GM18951 (cell line): ENCODE measurements around the gene STAB2.

ENCODE experiments used
- POLR2A ChIP-seq: IDR thresholded peaks from 4 replicates; pipeline ENCODE4 v1.6.1; 2011; ENCODE audit warnings: mild to moderate bottlenecking; ENCODE audit not compliant: insufficient read length, insufficient read depth; ENCODE audit errors: extremely low read depth
- in situ Hi-C: fragments of 300-500 bp; cut with MboI; formaldehyde crosslinking; loops from one replicate; pipeline ENCODE4 v1.12.0; 2022; ENCODE audit warnings: low sequenced_read_pairs, mixed read lengths, inconsistent platforms; ENCODE audit not compliant: unreplicated experiment

STAB2 gene

GRCh38 chr12:103757248-103757647 is 170.2 kb downstream of the STAB2 start:
- in situ Hi-C loops = no loop called here
- no peak for TF ChIP-seq POLR2A

DNA sequence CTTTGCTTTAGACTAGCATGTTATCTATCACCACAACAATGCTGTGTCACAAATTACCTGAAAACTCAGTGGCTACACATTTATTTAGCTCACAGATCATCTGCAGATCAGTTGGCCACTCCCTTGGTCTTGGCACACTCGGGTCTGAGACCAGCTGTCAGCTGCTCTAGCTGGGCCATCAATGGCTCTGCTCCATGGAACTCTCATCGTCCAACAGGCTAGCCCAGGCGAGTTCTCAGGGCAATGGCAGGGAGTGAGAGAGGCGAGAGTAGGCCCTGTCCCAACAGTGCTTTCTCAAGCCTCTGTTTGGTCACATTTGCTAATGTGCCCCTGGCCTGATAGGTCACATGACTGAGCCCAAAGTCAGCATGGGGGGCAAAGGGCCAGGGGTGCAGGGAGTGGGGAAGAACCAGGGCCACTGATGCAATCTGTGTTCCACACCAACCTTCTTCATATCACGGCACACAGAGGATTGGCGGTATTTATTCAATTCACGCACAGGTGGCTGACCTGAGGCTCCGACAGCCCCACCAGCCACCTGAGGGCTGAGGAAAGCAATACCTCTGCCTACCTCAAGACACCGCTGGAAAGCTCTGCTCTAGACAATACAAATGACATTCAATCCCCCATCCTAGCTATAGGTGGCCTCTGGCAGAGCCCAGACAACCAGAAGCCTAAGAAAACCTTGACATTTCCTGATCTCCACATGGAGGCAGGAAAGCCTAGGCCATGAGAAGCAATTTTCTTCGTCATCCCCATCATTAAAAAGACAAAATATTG is 171.4 kb downstream of the STAB2 start:
- in situ Hi-C loops = no loop called here
- TF ChIP-seq POLR2A = no peak

GRCh38 chr12:103762473-103762872 is 175.4 kb downstream of the STAB2 start:
- no peak for TF ChIP-seq POLR2A
- in situ Hi-C loops = no loop called here

- no peak for TF ChIP-seq POLR2A
- in situ Hi-C loops = no loop called here
These were observed 178.2 kb downstream of the STAB2 start for GRCh38 chr12:103765322-103765721.

DNA sequence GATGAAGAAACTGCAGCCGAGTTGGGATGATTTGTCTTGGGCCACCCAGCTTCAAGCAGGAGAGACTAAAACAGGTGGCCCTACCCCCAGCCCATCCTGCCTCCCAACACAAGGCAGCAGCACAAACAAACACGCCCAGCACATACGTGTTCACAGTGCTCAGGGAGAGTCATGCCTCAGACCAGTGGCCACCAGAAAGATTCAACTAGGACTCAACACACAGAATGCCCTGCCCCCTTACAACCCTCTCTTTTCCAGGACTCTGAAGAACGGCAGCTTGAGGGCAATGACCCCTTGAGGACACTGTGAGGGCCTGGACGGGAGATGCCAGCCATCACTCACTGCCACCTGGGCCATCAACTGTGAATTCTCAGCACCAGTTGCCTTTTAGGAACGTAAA is 179.0 kb downstream of the STAB2 start:
- in situ Hi-C loops = no loop called here
- no peak for TF ChIP-seq POLR2A

GRCh38 chr12:103768467-103769123 is 181.5 kb downstream of the STAB2 start:
- in situ Hi-C loops = no loop called here
- no peak for TF ChIP-seq POLR2A

DNA sequence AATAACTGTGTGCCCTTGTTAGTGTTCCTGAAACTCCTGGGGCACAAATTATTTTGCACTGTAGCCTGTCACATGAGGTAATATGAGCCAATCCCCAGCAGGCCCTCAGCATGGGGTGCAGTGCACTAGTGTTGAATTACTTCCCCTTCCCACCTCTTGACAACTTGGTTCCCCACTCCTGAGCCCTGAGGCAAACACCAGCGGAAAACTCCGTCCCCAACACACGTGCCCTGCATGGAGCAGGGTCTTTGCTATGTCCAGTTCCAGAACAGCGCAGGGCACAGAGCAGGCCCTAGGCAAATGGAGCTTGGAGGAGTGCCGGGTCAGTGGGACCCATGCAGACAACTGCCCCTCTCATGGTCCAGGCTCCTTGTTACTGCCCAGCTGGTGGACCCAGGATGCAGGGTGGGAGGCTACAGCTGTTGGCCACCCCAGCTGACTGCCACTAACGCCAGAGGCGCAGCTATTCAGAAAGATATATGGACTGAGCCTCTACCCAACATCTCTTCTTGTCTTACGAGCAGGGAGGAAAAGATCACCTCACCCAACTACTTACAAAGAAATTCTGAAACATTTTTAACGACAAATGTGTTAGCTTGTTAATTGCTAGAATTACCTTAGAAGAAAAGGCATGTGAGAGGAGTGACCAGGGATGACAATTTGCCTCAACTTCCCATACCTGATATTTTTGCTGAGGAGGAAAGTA is 182.3 kb downstream of the STAB2 start:
- in situ Hi-C loops = no loop called here
- no peak for TF ChIP-seq POLR2A

GRCh38 chr12:103771466-103771865 is 184.4 kb downstream of the STAB2 start:
- in situ Hi-C loops = no loop called here
- TF ChIP-seq POLR2A = no peak

GRCh38 chr12:103772367-103773108 is 185.5 kb downstream of the STAB2 start:
- in situ Hi-C loops = no loop called here

GRCh38 chr12:103773109-103773910 is 186.2 kb downstream of the STAB2 start:
- TF ChIP-seq POLR2A = no peak
- in situ Hi-C loops = no loop called here

More at GRCh38 chr12:103772367-103773108, 185.5 kb downstream of the STAB2 start:
- no peak for TF ChIP-seq POLR2A

- TF ChIP-seq POLR2A = no peak
- in situ Hi-C loops = no loop called here
These were observed 188.0 kb downstream of the STAB2 start for GRCh38 chr12:103774977-103775560.

GRCh38 chr12:103778781-103779180 is 191.7 kb downstream of the STAB2 start:
- in situ Hi-C loops = no loop called here
- no peak for TF ChIP-seq POLR2A

DNA sequence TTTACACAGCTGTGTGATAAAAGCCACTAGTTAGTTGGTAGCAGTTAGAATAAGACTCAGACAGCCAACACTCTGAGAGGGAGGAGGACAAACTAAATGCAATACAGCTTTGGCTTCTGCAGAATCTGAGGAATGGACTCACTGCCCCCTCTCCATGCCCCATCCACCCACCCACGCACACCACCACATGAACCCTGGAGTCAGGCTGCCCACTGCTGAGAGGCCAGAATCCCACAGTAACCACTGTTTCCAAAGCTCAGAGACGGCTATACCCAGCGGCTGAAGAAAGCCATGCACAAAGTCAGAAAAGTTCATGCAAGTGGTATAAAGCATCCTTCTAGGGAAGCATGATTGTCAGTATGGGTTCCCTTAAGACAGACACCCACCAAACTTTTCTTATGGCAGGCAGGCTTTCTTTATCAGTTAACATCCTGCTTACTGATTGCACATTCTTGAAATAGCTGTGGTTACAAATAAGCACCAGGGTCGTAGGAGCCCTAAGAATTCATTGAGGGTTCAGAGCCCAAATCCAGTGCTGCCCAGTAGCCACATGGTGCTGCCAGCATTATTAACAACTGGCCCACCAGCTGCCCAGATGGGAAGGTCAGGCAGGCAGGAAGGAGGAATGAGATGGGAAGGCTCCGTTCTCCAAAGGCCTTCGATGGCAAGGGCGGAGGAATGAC is 192.5 kb downstream of the STAB2 start:
- in situ Hi-C loops = no loop called here

More for the DNA sequence above, 192.5 kb downstream of the STAB2 start:
- TF ChIP-seq POLR2A = no peak
